Smooth muscle cell (in vitro differentiated cells): ENCODE data around the gene MAPK8IP3. TPM values are rescaled to one million over a fixed set of nuclear protein-coding genes. Genes with fewer than 3 reads are reported as not detected.

Experiments
- DNase-seq: peaks from one replicate; lab custom pipeline; 2025; ENCODE audit not compliant: unreplicated experiment; lab: John Stamatoyannopoulos, UW
- H2AFZ ChIP-seq: fragments of 200-600 bp; sonication (generic); 2 replicates; pipeline ENCODE4 v1.6.0; 2016; ENCODE audit warnings: antibody characterized with exemption, low read depth, mild to moderate bottlenecking
- H3F3A ChIP-seq: fragments of 200-600 bp; sonication (generic); 2 replicates; pipeline ENCODE4 v1.6.0; 2017; ENCODE audit warnings: antibody characterized with exemption, low read depth
- H3K27ac ChIP-seq: fragments of 200-600 bp; sonication (generic); 2 replicates; pipeline ENCODE4 v1.5.1; 2016; ENCODE audit warnings: low read depth, mild to moderate bottlenecking
- H3K27me3 ChIP-seq: fragments of 200-600 bp; sonication (generic); 2 replicates; pipeline ENCODE4 v1.6.1; 2016; ENCODE audit warnings: low read depth, mild to moderate bottlenecking
- H3K36me3 ChIP-seq: fragments of 200-600 bp; sonication (generic); 2 replicates; pipeline ENCODE4 v1.5.1; 2016; ENCODE audit warnings: low read depth
- H3K4me1 ChIP-seq: fragments of 200-600 bp; sonication (generic); 2 replicates; pipeline ENCODE4 v1.5.1; 2016; ENCODE audit warnings: low read depth
- H3K4me2 ChIP-seq: fragments of 200-600 bp; sonication (generic); 2 replicates; pipeline ENCODE4 v1.6.0; 2016; ENCODE audit warnings: mild to moderate bottlenecking
- H3K4me3 ChIP-seq: fragments of 200-600 bp; sonication (generic); 2 replicates; pipeline ENCODE4 v1.5.1; 2016; ENCODE audit warnings: mild to moderate bottlenecking
- H3K79me2 ChIP-seq: fragments of 200-600 bp; sonication (generic); 2 replicates; pipeline ENCODE4 v1.6.0; 2016; ENCODE audit warnings: low read depth, mild to moderate bottlenecking
- H3K9ac ChIP-seq: fragments of 200-600 bp; sonication (generic); 2 replicates; pipeline ENCODE4 v1.6.0; 2016; ENCODE audit warnings: low read depth
- H3K9me3 ChIP-seq: fragments of 200-600 bp; sonication (generic); replicated peaks from 2 replicates; pipeline ENCODE4 v1.5.1; 2016; ENCODE audit warnings: low read depth
- H4K20me1 ChIP-seq: fragments of 200-600 bp; sonication (generic); 2 replicates; pipeline ENCODE4 v1.6.0; 2016; ENCODE audit warnings: low read depth
- CTCF ChIP-seq: fragments of 200-600 bp; sonication (generic); IDR thresholded peaks from 2 replicates; pipeline ENCODE4 v1.5.1; 2017; ENCODE audit warnings: borderline replicate concordance, mild to moderate bottlenecking, antibody characterized with exemption; ENCODE audit not compliant: insufficient read depth, poor library complexity, severe bottlenecking
- WGBS: methylation state at CpG from one replicate; pipeline ENCODE4 v1.1.7; 2016; ENCODE audit warnings: low lambda C conversion rate; 5-methylcytosine and 5-hydroxymethylcytosine counted together
- polyA plus RNA-seq: library from polyadenylated mRNA; unstranded; fragments of >200 nt; fragmentation: Nextera tagmentation; extraction: Ambion mirVana; gene quantifications from 2 replicates; pipeline ENCODE4 v1.2.1, GENCODE V29; 2016
- total RNA-seq: library from RNA; depleted of rRNA; stranded (reverse); fragments of >200 nt; gene quantifications from 2 replicates; pipeline ENCODE4 v1.2.3, GENCODE V29; 2014

MAPK8IP3 gene
- total and polyA plus RNA-seq, 2 experiments from 2014 or later, result 43.6 to 47.8 TPM

GRCh38 chr16:1765826-1766225 lies 59.8 kb downstream of the MAPK8IP3 start:
- H4K20me1 ChIP-seq, result peaks cover 14% of the 10 kb centered on the region
- H3K9ac ChIP-seq, result no peak overlapping the region
- H3K36me3 ChIP-seq, result no peaks in the 10 kb centered on the region
- no peak overlapping the region for H3K27ac ChIP-seq
- peaks cover 8% of the 10 kb centered on the region for H3F3A ChIP-seq
- no peaks in the 10 kb centered on the region for H3K79me2 ChIP-seq
- H3K4me3 ChIP-seq, result no peak overlapping the region
- H3K9me3 ChIP-seq, result no peaks in the 10 kb centered on the region
- no peak overlapping the region for H3K4me2 ChIP-seq
- peaks cover 3% of the 10 kb centered on the region for H3K4me1 ChIP-seq
- no peak for DNase-seq
- no peaks in the 10 kb centered on the region for H3K27me3 ChIP-seq
- H2AFZ ChIP-seq, result no peak overlapping the region
- no peak for TF ChIP-seq CTCF
- WGBS, result 96% methylated on average over 22 of the region's 22 CpGs

DNA sequence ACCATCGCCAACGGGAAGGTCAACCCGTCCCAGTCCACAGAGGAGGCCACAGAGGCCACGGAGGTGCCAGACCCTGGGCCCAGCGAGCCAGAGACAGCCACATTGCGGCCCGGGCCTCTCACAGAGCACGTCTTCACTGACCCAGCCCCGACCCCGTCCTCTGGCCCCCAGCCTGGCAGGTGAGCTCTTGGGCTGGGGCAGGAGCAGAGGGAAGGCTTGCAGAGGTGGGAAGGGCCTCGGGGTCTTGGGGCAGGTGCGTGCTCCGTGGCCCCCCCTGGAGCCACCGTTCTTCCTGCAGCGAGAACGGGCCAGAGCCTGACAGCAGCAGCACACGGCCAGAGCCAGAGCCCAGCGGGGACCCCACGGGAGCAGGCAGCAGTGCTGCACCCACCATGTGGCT lies 60.2 kb downstream of the MAPK8IP3 start:
- DNase-seq, result no peak
- Histone ChIP-seq H3K27ac (no peak overlapping the region), H3F3A (peaks cover 8% of the 10 kb centered on the region), H3K4me3 (no peak overlapping the region), H3K79me2 (no peaks in the 10 kb centered on the region), H3K36me3 (no peaks in the 10 kb centered on the region), H3K9ac (no peak overlapping the region), H3K9me3 (no peaks in the 10 kb centered on the region), H4K20me1 (peaks cover 14% of the 10 kb centered on the region), H3K27me3 (no peaks in the 10 kb centered on the region), H3K4me1 (peaks cover 4% of the 10 kb centered on the region), H2AFZ (no peak overlapping the region), H3K4me2 (no peak overlapping the region)
- WGBS, result 97% methylated on average over 14 of the region's 19 CpGs
- no peak for TF ChIP-seq CTCF

DNA sequence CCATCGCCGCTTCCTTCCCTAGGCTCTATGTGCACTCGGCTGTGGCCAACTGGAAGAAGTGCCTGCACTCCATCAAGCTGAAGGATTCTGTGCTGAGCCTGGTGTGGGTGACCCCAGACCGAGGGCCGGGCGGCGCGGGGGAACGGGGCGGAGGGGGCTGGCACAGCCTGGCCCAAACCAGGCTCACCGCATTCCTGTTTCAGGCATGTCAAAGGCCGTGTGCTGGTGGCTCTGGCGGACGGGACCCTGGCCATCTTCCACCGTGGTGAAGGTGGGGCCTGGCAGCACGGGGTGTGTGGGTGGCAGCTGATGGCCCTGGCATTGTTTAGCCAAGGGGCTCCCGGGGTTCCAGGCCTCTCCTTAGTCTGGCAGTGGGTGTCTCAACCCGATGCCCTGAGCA lies 60.7 kb downstream of the MAPK8IP3 start:
- Histone ChIP-seq H3F3A (peaks cover 8% of the 10 kb centered on the region), H3K4me3 (no peak overlapping the region), H3K27me3 (no peaks in the 10 kb centered on the region), H3K9me3 (no peaks in the 10 kb centered on the region), H3K79me2 (no peaks in the 10 kb centered on the region), H3K27ac (no peak overlapping the region), H3K4me1 (peaks cover 4% of the 10 kb centered on the region), H3K4me2 (no peak overlapping the region), H3K36me3 (no peaks in the 10 kb centered on the region), H4K20me1 (peaks cover 14% of the 10 kb centered on the region), H3K9ac (no peak overlapping the region), H2AFZ (no peak overlapping the region)
- DNase-seq, result no peak
- 97% methylated on average over 16 of the region's 18 CpGs for WGBS
- no peak for TF ChIP-seq CTCF
